ENCODE data around the gene FADS3. TPM values are rescaled to one million over a fixed set of nuclear protein-coding genes. Genes with fewer than 3 reads are reported as not detected.

Gene FADS3
- total and polyA plus RNA-seq, 2 of the 13 experiments (the other 11 are each of a cell fraction or from before 2014, with no cell fraction given), result 13.4 to 23.2 TPM

DNA sequence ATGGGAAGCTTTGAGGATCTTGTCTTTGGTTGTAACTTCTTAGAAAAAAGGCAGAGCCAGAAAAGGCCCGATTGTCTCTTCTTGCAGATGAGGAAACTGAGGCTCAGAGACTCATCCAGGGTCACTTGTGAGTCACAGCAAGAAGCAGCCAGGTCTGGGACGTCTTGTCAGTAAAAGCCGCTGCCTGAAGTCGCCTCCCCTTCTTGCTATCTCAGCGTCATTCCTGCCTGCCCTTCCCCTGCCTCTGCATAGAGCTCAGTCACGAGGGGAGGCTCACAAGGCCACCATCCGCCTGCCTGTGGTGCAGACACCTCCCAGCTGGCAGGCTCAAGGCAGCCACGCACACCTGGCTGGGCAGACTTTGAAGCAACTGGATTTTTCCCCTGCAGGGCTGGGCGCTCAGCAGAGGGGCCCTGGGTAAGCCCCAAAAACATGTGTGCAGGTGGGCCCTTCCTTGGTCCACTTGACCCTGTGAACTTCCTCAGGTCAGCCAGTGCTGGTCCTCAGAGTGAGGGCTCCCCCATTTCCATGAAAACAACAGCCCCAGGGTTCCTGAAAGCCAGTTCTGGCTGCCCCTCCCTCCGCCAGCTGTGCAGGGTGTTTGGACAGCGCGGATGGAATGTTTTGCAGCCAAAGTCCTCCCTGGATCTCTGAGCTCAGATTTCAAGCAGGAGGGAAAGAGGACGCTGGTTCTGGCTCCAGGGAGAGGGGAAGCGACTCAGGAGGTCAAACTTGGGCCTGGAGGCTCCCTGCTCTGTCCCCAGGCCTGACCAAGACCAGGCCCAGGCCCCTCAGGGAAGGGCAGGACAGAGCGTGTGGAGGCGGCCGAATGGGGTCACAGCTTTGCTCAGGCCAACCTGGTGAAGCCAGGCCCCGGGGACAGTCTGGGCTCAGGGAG, 32.1 kb upstream of the FADS3 start (continued):
- TF ChIP-seq, protein P1, sequence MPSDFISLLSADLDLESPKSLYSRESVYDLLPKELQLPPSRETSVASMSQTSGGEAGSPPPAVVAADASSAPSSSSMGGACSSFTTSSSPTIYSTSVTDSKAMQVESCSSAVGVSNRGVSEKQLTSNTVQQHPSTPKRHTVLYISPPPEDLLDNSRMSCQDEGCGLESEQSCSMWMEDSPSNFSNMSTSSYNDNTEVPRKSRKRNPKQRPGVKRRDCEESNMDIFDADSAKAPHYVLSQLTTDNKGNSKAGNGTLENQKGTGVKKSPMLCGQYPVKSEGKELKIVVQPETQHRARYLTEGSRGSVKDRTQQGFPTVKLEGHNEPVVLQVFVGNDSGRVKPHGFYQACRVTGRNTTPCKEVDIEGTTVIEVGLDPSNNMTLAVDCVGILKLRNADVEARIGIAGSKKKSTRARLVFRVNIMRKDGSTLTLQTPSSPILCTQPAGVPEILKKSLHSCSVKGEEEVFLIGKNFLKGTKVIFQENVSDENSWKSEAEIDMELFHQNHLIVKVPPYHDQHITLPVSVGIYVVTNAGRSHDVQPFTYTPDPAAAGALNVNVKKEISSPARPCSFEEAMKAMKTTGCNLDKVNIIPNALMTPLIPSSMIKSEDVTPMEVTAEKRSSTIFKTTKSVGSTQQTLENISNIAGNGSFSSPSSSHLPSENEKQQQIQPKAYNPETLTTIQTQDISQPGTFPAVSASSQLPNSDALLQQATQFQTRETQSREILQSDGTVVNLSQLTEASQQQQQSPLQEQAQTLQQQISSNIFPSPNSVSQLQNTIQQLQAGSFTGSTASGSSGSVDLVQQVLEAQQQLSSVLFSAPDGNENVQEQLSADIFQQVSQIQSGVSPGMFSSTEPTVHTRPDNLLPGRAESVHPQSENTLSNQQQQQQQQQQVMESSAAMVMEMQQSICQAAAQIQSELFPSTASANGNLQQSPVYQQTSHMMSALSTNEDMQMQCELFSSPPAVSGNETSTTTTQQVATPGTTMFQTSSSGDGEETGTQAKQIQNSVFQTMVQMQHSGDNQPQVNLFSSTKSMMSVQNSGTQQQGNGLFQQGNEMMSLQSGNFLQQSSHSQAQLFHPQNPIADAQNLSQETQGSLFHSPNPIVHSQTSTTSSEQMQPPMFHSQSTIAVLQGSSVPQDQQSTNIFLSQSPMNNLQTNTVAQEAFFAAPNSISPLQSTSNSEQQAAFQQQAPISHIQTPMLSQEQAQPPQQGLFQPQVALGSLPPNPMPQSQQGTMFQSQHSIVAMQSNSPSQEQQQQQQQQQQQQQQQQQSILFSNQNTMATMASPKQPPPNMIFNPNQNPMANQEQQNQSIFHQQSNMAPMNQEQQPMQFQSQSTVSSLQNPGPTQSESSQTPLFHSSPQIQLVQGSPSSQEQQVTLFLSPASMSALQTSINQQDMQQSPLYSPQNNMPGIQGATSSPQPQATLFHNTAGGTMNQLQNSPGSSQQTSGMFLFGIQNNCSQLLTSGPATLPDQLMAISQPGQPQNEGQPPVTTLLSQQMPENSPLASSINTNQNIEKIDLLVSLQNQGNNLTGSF (CRISPR knock-in tag; IDR thresholded peaks at IDR 0.05), result no peak
- TF ChIP-seq, protein P2, sequence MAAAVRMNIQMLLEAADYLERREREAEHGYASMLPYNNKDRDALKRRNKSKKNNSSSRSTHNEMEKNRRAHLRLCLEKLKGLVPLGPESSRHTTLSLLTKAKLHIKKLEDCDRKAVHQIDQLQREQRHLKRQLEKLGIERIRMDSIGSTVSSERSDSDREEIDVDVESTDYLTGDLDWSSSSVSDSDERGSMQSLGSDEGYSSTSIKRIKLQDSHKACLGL (CRISPR knock-in tag; IDR thresholded peaks at IDR 0.05), result 0 out of 2 replicates have a peak, but pooled peaks have one; percentile 59
- TF ChIP-seq, protein P3, sequence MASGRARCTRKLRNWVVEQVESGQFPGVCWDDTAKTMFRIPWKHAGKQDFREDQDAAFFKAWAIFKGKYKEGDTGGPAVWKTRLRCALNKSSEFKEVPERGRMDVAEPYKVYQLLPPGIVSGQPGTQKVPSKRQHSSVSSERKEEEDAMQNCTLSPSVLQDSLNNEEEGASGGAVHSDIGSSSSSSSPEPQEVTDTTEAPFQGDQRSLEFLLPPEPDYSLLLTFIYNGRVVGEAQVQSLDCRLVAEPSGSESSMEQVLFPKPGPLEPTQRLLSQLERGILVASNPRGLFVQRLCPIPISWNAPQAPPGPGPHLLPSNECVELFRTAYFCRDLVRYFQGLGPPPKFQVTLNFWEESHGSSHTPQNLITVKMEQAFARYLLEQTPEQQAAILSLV (CRISPR knock-in tag; IDR thresholded peaks at IDR 0.05; ENCODE audit: borderline replicate concordance), result peak; percentile 78; the same call in 1 of the 2 replicates
- TF ChIP-seq HOXA7 (CRISPR knock-in tag; IDR thresholded peaks at IDR 0.05), result no peak
- TF ChIP-seq, protein P4, sequence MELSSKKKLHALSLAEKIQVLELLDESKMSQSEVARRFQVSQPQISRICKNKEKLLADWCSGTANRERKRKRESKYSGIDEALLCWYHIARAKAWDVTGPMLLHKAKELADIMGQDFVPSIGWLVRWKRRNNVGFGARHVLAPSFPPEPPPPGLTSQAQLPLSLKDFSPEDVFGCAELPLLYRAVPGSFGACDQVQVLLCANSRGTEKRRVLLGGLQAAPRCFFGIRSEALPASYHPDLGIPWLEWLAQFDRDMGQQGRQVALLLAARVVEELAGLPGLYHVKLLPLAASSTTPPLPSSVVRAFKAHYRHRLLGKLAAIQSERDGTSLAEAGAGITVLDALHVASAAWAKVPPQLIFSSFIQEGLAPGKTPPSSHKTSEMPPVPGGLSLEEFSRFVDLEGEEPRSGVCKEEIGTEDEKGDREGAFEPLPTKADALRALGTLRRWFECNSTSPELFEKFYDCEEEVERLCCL (CRISPR knock-in tag; IDR thresholded peaks at IDR 0.05; ENCODE audit: borderline replicate concordance), result no peak
- TF ChIP-seq, protein P5, sequence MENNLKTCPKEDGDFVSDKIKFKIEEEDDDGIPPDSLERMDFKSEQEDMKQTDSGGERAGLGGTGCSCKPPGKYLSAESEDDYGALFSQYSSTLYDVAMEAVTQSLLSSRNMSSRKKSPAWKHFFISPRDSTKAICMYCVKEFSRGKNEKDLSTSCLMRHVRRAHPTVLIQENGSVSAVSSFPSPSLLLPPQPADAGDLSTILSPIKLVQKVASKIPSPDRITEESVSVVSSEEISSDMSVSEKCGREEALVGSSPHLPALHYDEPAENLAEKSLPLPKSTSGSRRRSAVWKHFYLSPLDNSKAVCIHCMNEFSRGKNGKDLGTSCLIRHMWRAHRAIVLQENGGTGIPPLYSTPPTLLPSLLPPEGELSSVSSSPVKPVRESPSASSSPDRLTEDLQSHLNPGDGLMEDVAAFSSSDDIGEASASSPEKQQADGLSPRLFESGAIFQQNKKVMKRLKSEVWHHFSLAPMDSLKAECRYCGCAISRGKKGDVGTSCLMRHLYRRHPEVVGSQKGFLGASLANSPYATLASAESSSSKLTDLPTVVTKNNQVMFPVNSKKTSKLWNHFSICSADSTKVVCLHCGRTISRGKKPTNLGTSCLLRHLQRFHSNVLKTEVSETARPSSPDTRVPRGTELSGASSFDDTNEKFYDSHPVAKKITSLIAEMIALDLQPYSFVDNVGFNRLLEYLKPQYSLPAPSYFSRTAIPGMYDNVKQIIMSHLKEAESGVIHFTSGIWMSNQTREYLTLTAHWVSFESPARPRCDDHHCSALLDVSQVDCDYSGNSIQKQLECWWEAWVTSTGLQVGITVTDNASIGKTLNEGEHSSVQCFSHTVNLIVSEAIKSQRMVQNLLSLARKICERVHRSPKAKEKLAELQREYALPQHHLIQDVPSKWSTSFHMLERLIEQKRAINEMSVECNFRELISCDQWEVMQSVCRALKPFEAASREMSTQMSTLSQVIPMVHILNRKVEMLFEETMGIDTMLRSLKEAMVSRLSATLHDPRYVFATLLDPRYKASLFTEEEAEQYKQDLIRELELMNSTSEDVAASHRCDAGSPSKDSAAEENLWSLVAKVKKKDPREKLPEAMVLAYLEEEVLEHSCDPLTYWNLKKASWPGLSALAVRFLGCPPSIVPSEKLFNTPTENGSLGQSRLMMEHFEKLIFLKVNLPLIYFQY (CRISPR knock-in tag; IDR thresholded peaks at IDR 0.05; ENCODE audit: borderline replicate concordance), result no peak
- TF ChIP-seq ZNF253 (CRISPR knock-in tag; IDR thresholded peaks at IDR 0.05; ENCODE audit: borderline replicate concordance), result no peak
- peak; percentile 38 for TF ChIP-seq MED8 (CRISPR knock-in tag; IDR thresholded peaks at IDR 0.05; ENCODE audit: insufficient replicate concordance)
- TF ChIP-seq PTBP1 (IDR thresholded peaks at IDR 0.05; ENCODE audit: low read depth, low read length, poor library complexity, severe bottlenecking), result no peak
- TF ChIP-seq, protein P6, sequence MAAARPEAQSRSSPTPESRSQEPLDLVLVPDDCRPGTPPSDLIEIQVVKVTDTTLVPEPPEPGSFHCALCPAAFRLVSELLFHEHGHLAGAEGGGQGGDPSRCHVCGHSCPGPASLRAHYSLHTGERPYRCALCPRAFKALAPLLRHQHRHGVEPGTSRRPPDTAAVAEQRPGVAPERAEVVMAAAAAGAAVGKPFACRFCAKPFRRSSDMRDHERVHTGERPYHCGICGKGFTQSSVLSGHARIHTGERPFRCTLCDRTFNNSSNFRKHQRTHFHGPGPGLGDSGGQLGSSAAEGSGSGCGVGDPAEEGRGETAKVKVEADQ (CRISPR knock-in tag; IDR thresholded peaks at IDR 0.05; ENCODE audit: borderline replicate concordance), result no peak
- TF ChIP-seq REL (CRISPR knock-in tag; conservative IDR thresholded peaks at IDR 0.05), result no peak
- TF ChIP-seq PHF5A (CRISPR knock-in tag; IDR thresholded peaks at IDR 0.05; ENCODE audit: low read depth, unreplicated experiment), result no peak
- TF ChIP-seq, protein P7, sequence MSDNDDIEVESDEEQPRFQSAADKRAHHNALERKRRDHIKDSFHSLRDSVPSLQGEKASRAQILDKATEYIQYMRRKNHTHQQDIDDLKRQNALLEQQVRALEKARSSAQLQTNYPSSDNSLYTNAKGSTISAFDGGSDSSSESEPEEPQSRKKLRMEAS (IDR thresholded peaks at IDR 0.05), result peak; percentile 82
